WERI-Rb-1 (cell line): ENCODE measurements around the gene CNOT6.

Source experiments
- DNase-seq: peaks from one replicate; pipeline ENCODE4 v3.0.0-alpha.2; 2020
- H3K27ac ChIP-seq: fragments of 250-450 bp; sonication (Bioruptor Pico); 2 replicates; pipeline ENCODE4 v1.5.1; 2020; ENCODE audit warnings: mild to moderate bottlenecking, moderate library complexity
- H3K27me3 ChIP-seq: fragments of 250-450 bp; sonication (Bioruptor Pico); 2 replicates; pipeline ENCODE4 v1.5.1; 2021; ENCODE audit warnings: mild to moderate bottlenecking, low read depth, moderate library complexity; ENCODE audit not compliant: insufficient read depth, severe bottlenecking
- H3K36me3 ChIP-seq: fragments of 250-450 bp; sonication (Bioruptor Pico); 2 replicates; pipeline ENCODE4 v1.5.1; 2020; ENCODE audit warnings: mild to moderate bottlenecking, moderate library complexity
- H3K4me3 ChIP-seq: 2 replicates; pipeline ENCODE4 v1.5.1; 2011; ENCODE audit warnings: low read depth, mild to moderate bottlenecking, control low read depth, low read length
- H3K9me3 ChIP-seq: fragments of 250-450 bp; sonication (Bioruptor Pico); 2 replicates; pipeline ENCODE4 v1.5.1; 2021; ENCODE audit warnings: mild to moderate bottlenecking, moderate library complexity; ENCODE audit not compliant: severe bottlenecking
- CTCF ChIP-seq: IDR thresholded peaks from 2 replicates; pipeline ENCODE4 v1.5.1; 2011; ENCODE audit warnings: low read depth, mild to moderate bottlenecking, control low read depth, inconsistent platforms, low read length

CNOT6 gene

DNA sequence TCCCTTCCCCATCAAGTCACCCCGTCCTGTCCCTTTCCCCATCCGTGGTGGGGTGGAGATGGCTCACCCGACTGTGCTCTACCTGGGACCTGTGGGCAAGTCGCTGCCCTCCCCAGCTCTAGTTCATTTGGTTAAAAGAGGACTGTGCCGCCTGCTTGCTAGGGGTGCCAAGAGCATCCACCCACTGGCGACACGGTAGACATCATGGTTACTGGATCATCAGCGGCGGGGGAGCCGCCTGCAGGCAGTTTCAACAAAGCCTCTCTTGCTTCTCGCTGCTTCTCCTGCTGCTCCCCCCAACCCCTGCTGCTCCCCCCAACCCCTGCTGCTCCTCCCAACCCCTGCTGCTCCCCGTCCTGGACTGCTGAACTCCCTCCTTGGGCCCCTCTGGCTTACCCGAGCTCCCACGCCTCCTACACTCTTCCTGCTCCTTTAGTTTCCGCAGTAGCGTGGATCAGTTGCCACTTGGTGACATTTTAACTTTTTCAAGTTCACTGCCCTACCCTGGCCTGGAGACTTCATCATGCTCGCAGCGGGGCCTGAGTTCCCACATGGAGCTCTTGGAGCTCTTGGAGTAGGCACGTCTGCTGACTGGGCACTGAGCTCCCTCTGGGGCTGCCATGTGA is 119.1 kb downstream of the CNOT6 start:
- H3K4me3 ChIP-seq = no peak overlapping the region
- no peak overlapping the region for H3K27ac ChIP-seq
- H3K36me3 ChIP-seq = no peaks in the 10 kb centered on the region
- H3K9me3 ChIP-seq = no peaks in the 10 kb centered on the region
- no peak for DNase-seq
- no peaks in the 10 kb centered on the region for H3K27me3 ChIP-seq
- TF ChIP-seq CTCF = no peak

DNA sequence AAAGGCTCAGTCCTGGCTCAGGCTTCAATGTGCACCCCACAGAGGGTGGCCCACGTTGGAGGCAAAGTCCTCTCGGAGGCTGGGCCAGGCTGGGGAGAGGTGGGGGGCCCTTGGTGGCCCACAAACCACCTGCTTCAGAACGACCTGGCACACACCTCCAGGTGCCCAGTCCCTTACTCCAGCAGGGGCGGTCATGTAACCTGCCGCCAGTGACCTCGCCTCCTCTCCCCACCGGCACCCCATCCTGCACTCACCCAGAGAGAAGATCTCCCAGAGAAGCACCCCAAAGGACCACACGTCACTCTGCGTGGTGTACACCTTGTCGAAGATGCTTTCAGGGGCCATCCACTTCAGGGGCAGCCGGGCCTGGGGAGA is 119.6 kb downstream of the CNOT6 start:
- H3K27me3 ChIP-seq = no peaks in the 10 kb centered on the region
- no peak for TF ChIP-seq CTCF
- H3K36me3 ChIP-seq = no peaks in the 10 kb centered on the region
- no peaks in the 10 kb centered on the region for H3K9me3 ChIP-seq
- no peak overlapping the region for H3K4me3 ChIP-seq
- no peak overlapping the region for H3K27ac ChIP-seq
- DNase-seq = no peak

DNA sequence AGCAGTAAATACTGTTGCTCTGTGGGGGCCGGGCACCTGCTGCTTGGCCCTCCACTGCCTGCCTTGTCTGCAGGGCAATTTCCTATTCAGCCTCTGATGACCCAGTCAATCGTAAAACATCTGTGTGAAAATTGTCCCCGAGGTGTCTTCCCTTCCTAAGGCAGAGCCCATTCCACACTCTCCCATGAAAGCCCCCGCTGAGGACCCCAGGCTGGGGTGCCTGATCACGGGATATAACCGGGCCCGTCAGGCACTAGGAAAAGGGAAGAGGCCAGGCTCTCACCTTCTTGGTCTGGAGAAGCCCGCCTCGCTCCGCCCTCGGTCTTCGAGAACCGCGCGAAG is 124.3 kb downstream of the CNOT6 start:
- H3K27ac ChIP-seq = peak overlapping the region; percentile 81

GRCh38 chr5:180618829-180619562 is 124.8 kb downstream of the CNOT6 start:
- DNase-seq = peak; percentile 64
- TF ChIP-seq CTCF = peak; percentile 61
- Histone ChIP-seq H3K4me3 (peak overlapping the region; percentile 43), H3K9me3 (no peaks in the 10 kb centered on the region), H3K27ac (peak overlapping the region; percentile 81), H3K27me3 (no peaks in the 10 kb centered on the region), H3K36me3 (no peaks in the 10 kb centered on the region)

More for the DNA sequence above, 124.3 kb downstream of the CNOT6 start:
- no peak for TF ChIP-seq CTCF
- no peak for DNase-seq
- peak overlapping the region; percentile 43 for H3K4me3 ChIP-seq
- H3K36me3 ChIP-seq = no peaks in the 10 kb centered on the region
- H3K27me3 ChIP-seq = no peaks in the 10 kb centered on the region
- H3K9me3 ChIP-seq = no peaks in the 10 kb centered on the region

- no peak overlapping the region for H3K27ac ChIP-seq
- no peaks in the 10 kb centered on the region for H3K9me3 ChIP-seq
- H3K27me3 ChIP-seq = no peaks in the 10 kb centered on the region
- H3K4me3 ChIP-seq = no peak overlapping the region
- no peaks in the 10 kb centered on the region for H3K36me3 ChIP-seq
- DNase-seq = no peak
- no peak for TF ChIP-seq CTCF
Measured at GRCh38 chr5:180619563-180619915, 125.4 kb downstream of the CNOT6 start.

DNA sequence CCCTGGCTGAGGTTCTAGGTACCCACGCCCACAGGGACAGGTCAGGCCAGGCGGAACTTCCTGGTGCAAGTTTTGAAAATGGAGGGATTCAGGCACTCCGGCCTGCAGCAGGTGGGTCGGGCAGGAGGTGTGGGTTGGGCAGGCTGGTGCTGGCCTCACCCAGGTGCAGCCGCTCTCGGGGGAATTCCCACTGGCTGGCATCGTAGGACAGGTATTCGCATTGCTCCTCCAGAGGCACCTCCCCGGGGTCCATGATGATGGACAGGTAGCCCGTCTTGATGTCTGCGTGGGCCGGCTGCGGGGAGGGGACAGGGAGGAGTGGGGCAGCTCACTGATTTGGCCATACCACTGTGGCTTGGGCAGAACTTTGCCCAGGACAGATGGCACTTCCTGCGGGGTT is 125.8 kb downstream of the CNOT6 start:
- TF ChIP-seq CTCF = no peak
- Histone ChIP-seq H3K36me3 (no peaks in the 10 kb centered on the region), H3K27me3 (no peaks in the 10 kb centered on the region), H3K9me3 (no peaks in the 10 kb centered on the region), H3K4me3 (no peak overlapping the region), H3K27ac (no peak overlapping the region)
- DNase-seq = no peak
